IPS-20b (cell line): ENCODE measurements around the gene ANO10.
A peak's percentile ranks its signal among the peaks of the same experiment; 100 is the strongest.
"Not testable (repeated sequence)": the region's sequence is repeated elsewhere in the genome, so short reads cannot be mapped to it uniquely, and the experiment has no call there.

ENCODE experiments used
- H3K27ac ChIP-seq: one replicate; pipeline ENCODE4 v1.5.1; 2013; ENCODE audit warnings: low read length
- H3K27me3 ChIP-seq: 2 replicates; pipeline ENCODE4 v1.6.1; 2013; ENCODE audit warnings: mild to moderate bottlenecking, low read length, inconsistent platforms; ENCODE audit not compliant: insufficient read depth
- H3K36me3 ChIP-seq: 2 replicates; pipeline ENCODE4 v1.6.1; 2013; ENCODE audit warnings: low read depth, mild to moderate bottlenecking, inconsistent platforms, low read length, moderate library complexity; ENCODE audit not compliant: insufficient read depth
- H3K4me1 ChIP-seq: 2 replicates; pipeline ENCODE4 v1.6.1; 2013; ENCODE audit warnings: mild to moderate bottlenecking, control low read depth, inconsistent platforms, low read length, moderate library complexity; ENCODE audit not compliant: insufficient read depth
- H3K4me3 ChIP-seq: 2 replicates; pipeline ENCODE4 v1.5.1; 2013; ENCODE audit warnings: mild to moderate bottlenecking, low read length, inconsistent platforms
- H3K9ac ChIP-seq: 2 replicates; pipeline ENCODE4 v1.6.1; 2013; ENCODE audit warnings: low read depth, mild to moderate bottlenecking, inconsistent platforms, low read length, moderate library complexity
- H3K9me3 ChIP-seq: 2 replicates; pipeline ENCODE4 v1.6.1; 2013; ENCODE audit warnings: mild to moderate bottlenecking, low read depth, low read length, inconsistent platforms; ENCODE audit not compliant: insufficient read depth

ANO10 gene

DNA sequence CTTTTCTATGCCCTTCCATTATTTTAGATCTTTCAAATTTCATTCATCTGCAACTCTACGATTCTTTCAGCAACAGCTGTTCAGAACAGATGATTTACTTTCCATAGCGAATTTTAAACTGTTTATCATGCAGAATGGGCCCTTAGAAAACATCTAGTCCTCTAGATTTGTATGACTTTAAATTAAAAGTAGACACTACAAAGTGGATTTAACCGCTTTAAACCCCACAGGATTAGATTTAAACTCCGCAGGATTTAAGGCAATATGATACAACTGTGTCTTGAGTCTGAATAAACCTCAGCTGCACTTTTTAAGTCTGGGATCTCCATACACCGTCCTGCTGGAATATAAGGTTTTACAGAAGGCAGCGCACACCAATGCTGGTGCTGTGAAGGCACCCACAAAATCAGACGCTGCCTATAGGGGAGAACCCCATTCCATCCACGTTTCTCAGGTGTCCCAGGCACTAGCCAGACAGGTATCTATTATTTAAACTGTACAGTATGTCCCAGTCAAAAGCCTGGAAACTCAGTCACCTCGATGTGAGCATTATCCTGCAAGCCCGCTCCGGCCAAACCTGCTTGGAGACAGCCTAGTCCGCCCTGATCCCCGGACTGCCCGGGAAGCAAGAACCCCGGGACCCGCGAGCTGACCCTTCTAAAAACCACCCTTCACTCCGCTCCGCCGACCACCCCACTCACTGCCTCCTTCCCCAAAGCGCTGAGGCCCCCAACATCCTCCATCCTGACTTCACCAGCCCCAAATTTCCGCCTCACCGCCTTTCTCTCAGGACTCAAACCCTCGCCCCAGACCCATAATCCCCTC lies 768 bp downstream of the ANO10 start:
- peak overlapping the region; percentile 84 for H3K4me3 ChIP-seq
- peak overlapping the region; percentile 91 for H3K9ac ChIP-seq
- H3K27ac ChIP-seq: peak overlapping the region; percentile 70
- H3K27me3 ChIP-seq: no peaks in the 10 kb centered on the region
- peaks cover 7% of the 10 kb centered on the region; the same call in 1 of the 2 replicates for H3K4me1 ChIP-seq
- no peaks in the 10 kb centered on the region for H3K36me3 ChIP-seq
- H3K9me3 ChIP-seq: no peaks in the 10 kb centered on the region

DNA sequence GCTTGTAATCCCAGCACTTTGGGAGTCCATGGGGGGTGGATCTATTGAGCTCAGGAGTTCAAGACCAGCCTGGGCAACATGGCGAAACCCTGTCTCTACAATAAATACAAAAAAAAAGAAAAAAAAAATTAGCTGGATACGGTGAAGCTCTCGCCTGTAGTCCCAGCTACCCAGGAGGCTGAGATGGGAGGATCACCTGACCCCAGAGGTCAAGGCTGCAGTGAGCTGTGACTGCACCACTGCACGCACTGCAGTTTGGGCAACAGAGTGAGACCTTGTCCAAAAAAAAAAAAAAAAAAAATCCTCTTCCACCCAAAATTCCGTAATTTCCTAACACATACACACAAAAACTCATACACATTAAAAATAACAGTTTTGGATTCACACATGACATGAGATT lies 2.2 kb downstream of the ANO10 start:
- no peaks in the 10 kb centered on the region for H3K9me3 ChIP-seq
- H3K4me1 ChIP-seq: peaks cover 7% of the 10 kb centered on the region; the same call in 1 of the 2 replicates
- H3K4me3 ChIP-seq: no peak overlapping the region
- H3K27me3 ChIP-seq: no peaks in the 10 kb centered on the region
- H3K9ac ChIP-seq: no peak overlapping the region
- no peak overlapping the region for H3K27ac ChIP-seq
- H3K36me3 ChIP-seq: no peaks in the 10 kb centered on the region

DNA sequence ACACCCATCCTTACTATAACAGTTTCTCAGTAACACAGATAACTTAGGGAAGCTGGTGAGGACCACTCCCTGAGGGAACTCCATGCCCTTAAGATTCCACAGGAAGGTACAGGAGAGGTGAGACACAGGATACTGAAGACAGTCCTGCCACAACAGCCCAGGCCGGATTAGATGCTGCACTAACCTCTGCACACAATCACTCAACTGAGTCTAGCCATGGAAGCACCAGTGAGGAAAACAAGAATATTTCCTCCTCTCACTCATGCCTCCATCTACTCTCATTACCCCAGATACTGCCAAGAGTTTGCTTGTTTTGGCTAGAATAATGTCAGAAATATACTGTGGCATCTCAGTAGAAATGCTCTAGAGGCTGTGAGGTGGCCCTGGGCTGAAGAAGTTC lies 3.7 kb downstream of the ANO10 start:
- Histone ChIP-seq H3K36me3 (no peaks in the 10 kb centered on the region), H3K27ac (no peak overlapping the region), H3K9me3 (no peaks in the 10 kb centered on the region), H3K4me3 (no peak overlapping the region), H3K4me1 (peaks cover 7% of the 10 kb centered on the region; the same call in 1 of the 2 replicates), H3K9ac (no peak overlapping the region), H3K27me3 (no peaks in the 10 kb centered on the region)

DNA sequence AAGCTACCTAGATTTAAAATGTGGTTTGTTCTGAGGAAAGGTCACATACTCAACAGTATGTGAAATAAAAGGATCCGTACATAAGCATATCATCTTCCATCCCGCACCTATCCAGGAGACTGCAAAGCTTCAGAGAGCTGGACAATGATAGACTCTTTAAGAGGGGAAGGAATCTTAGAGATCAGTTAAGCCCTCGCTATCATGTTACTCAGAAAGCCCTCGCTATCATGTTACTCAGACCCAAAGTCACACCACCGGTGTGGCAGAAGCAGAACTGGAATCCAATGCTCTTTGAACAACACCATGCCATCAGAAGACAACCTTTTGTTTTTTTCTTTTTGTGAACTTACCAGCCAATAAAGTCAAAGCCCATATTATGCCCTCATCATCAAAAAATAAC lies 5.8 kb downstream of the ANO10 start:
- H3K27me3 ChIP-seq: no peaks in the 10 kb centered on the region
- H3K4me3 ChIP-seq: no peak overlapping the region
- H3K4me1 ChIP-seq: peaks cover 4% of the 10 kb centered on the region; the same call in 1 of the 2 replicates
- no peaks in the 10 kb centered on the region for H3K9me3 ChIP-seq
- H3K9ac ChIP-seq: no peak overlapping the region
- H3K27ac ChIP-seq: no peak overlapping the region
- no peaks in the 10 kb centered on the region for H3K36me3 ChIP-seq

GRCh38 chr3:43615133-43615532 lies 6.7 kb downstream of the ANO10 start:
- Histone ChIP-seq H3K9me3 (no peaks in the 10 kb centered on the region), H3K36me3 (no peaks in the 10 kb centered on the region), H3K4me3 (no peak overlapping the region), H3K4me1 (no peaks in the 10 kb centered on the region), H3K9ac (no peak overlapping the region), H3K27me3 (no peaks in the 10 kb centered on the region), H3K27ac (no peak overlapping the region)

GRCh38 chr3:43613976-43614375 lies 7.8 kb downstream of the ANO10 start:
- H3K36me3 ChIP-seq: no peaks in the 10 kb centered on the region
- H3K9me3 ChIP-seq: no peaks in the 10 kb centered on the region
- H3K9ac ChIP-seq: no peak overlapping the region
- no peak overlapping the region for H3K4me3 ChIP-seq
- H3K27ac ChIP-seq: no peak overlapping the region
- no peaks in the 10 kb centered on the region for H3K4me1 ChIP-seq
- H3K27me3 ChIP-seq: no peaks in the 10 kb centered on the region

DNA sequence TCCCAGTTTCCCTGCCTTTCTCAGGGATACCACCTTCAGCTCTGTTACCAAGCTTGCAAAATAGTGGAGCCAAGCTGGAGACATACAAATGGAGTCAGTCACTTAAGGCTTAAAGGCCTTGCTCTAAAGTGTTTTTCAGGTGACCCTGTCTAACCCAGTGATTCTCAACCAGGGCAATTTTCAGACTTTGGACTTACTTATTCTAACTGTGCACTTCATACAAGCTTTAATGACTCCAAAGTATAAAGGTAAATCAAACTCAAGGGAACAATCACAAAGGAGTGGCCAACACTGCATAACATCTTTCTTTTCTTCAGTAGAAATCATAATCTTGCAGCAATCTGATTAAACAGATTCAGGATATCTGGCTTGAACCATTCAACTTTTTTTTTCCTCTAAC lies 9.4 kb downstream of the ANO10 start:
- H3K27me3 ChIP-seq: no peaks in the 10 kb centered on the region
- H3K4me1 ChIP-seq: no peaks in the 10 kb centered on the region
- no peak overlapping the region for H3K9ac ChIP-seq
- no peak overlapping the region for H3K4me3 ChIP-seq
- no peaks in the 10 kb centered on the region for H3K36me3 ChIP-seq
- H3K27ac ChIP-seq: no peak overlapping the region
- H3K9me3 ChIP-seq: no peaks in the 10 kb centered on the region

GRCh38 chr3:43609406-43609805 lies 12.4 kb downstream of the ANO10 start:
- H3K4me1 ChIP-seq: peaks cover 7% of the 10 kb centered on the region; the same call in 1 of the 2 replicates
- H3K27ac ChIP-seq: no peak overlapping the region
- no peak overlapping the region for H3K4me3 ChIP-seq
- H3K27me3 ChIP-seq: no peaks in the 10 kb centered on the region
- no peaks in the 10 kb centered on the region for H3K9me3 ChIP-seq
- peaks cover 10% of the 10 kb centered on the region for H3K36me3 ChIP-seq
- H3K9ac ChIP-seq: no peak overlapping the region

- no peak overlapping the region for H3K4me3 ChIP-seq
- H3K36me3 ChIP-seq: peaks cover 15% of the 10 kb centered on the region
- no peaks in the 10 kb centered on the region for H3K27me3 ChIP-seq
- peaks cover 7% of the 10 kb centered on the region; the same call in 1 of the 2 replicates for H3K4me1 ChIP-seq
- H3K9ac ChIP-seq: no peak overlapping the region
- no peaks in the 10 kb centered on the region for H3K9me3 ChIP-seq
- H3K27ac ChIP-seq: no peak overlapping the region
Measured at GRCh38 chr3:43608751-43609150, 13.1 kb downstream of the ANO10 start.

GRCh38 chr3:43606284-43606683 lies 15.5 kb downstream of the ANO10 start:
- Histone ChIP-seq H3K4me1 (peaks cover 7% of the 10 kb centered on the region; the same call in 1 of the 2 replicates), H3K4me3 (no peak overlapping the region), H3K27ac (no peak overlapping the region), H3K27me3 (no peaks in the 10 kb centered on the region), H3K9me3 (no peaks in the 10 kb centered on the region), H3K36me3 (peaks cover 28% of the 10 kb centered on the region), H3K9ac (no peak overlapping the region)

DNA sequence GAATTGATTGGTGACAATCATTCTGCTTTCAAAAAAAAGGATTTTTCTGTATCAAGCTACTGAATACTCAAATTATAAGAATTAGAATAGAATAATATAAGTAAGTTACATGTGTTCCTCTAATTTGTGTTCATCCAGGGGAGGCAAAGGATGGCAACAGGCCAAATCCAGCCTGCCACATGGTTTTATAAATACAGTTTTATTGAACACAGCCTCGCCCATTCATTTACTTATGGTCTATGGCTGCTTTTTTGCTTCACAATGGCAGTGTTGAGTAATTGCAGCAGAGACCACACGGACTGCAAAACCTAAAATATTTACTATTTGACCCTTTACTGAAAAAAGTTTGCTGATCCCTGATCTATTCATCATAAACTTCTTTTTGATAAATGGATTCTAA lies 21.9 kb downstream of the ANO10 start:
- not testable (repeated sequence) for H3K27me3 ChIP-seq, H3K27ac ChIP-seq, H3K4me1 ChIP-seq

GRCh38 chr3:43597961-43598360 lies 23.9 kb downstream of the ANO10 start:
- H3K27me3 ChIP-seq: no peaks in the 10 kb centered on the region
- H3K4me3 ChIP-seq: no peak overlapping the region
- 0 out of 2 replicates have a peak, but pooled peaks cover 2% of the 10 kb centered on the region for H3K9me3 ChIP-seq
- no peak overlapping the region for H3K27ac ChIP-seq
- H3K36me3 ChIP-seq: peaks cover 14% of the 10 kb centered on the region
- no peaks in the 10 kb centered on the region for H3K4me1 ChIP-seq
- no peak overlapping the region for H3K9ac ChIP-seq

More for the DNA sequence above, 21.9 kb downstream of the ANO10 start:
- not testable (repeated sequence) for H3K9me3 ChIP-seq, H3K4me3 ChIP-seq, H3K9ac ChIP-seq
- peaks cover 33% of the 10 kb centered on the region for H3K36me3 ChIP-seq
